Stimulated activated CD8-positive, alpha-beta memory T cell treated with anti-CD3 and anti-CD28 coated beads, Interleukin-4, amount 100 ng/mL, for 4 hours (primary cell): ENCODE data around the gene ORAI2.
A peak's percentile ranks its signal among the peaks of the same experiment; 100 is the strongest.
"Not testable (repeated sequence)": the region's sequence is repeated elsewhere in the genome, so short reads cannot be mapped to it uniquely, and the experiment has no call there.

Experiments used
- DNase-seq, 2 donors: peaks; one replicate each; pipeline ENCODE4 v3.0.0-alpha.2; 2020; ENCODE audit warnings: low read depth in 2 of 2, low spot score in 1 of 2

Gene ORAI2

DNA sequence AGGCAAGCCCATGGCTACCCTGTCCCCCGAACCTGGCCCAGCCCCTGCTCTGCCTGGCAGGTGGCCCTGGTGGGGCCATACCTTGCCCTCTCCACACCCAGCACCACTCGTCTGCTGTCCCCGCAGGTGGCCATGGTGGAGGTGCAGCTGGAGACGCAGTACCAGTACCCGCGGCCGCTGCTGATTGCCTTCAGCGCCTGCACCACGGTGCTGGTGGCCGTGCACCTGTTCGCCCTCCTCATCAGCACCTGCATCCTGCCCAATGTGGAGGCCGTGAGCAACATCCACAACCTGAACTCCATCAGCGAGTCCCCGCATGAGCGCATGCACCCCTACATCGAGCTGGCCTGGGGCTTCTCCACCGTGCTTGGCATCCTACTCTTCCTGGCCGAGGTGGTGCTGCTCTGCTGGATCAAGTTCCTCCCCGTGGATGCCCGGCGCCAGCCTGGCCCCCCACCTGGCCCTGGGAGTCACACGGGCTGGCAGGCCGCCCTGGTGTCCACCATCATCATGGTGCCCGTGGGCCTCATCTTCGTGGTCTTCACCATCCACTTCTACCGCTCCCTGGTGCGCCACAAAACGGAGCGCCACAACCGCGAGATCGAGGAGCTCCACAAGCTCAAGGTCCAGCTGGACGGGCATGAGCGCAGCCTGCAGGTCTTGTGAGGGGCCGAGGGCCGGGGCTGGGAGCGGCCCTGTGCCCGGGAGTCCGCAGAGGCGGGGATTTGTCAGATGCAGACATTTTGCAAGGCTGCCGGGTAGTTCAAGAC, 13.2 kb downstream of the ORAI2 start:
- DNase-seq: no peak

DNA sequence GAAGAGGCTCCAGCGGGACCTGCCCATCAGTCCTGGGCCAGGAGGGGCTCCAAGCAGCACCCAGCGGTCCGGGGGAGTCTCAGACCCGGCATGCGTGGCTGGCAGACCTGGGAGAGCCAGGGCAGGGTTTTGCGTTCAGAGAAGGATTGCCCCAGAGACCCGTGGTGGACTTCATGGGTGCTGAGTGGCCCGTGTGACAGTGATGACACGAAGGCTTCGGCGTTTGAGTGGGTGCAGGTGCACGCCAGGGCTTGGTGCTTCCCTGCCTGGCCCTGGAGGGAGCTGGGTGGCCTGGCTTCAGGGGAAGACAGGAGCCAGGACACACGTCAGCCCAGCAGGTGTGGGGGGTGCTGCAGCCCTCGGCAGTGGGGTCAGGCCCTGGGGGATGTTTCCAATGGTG, 13.9 kb downstream of the ORAI2 start:
- no peak for DNase-seq

DNA sequence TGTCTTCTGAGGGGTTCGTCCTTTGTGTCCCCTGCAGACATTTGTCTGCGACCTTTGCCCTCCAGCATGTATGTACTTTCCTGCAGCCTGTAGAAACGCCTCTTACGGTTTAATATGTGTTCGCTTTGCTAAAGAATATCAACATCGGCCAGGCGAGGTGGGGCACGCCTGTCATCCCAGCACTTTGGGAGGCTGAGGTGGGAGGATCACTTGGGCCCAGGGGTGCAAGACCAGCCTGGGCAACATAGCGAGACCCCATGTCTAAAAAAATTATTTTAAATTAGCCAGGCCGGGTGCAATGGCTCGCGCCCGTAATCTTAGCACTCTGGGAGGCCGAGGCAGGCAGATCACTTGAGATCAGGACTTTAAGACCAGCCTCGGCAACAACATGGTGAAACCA, 15.8 kb downstream of the ORAI2 start:
- DNase-seq: no peak

DNA sequence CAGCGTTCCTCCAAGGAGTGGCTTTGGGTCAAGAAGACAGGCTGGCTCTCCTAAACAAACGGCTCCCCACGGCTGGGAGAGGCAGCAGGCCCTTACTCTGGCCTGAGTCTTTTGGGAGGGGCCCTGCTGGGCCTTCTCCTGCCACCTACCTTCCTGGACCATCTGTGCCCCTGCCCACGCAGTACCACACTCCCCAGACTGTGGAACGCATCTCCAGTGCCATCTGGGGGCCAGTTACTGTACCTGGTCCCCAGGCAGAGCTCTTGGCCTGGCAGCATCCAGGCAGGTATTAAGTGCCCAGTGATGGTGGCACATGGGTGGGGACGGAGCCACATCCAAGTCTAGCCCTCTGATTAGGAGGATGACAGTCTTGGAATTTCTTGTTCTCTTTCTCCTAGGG, 16.9 kb downstream of the ORAI2 start:
- DNase-seq: no peak

DNA sequence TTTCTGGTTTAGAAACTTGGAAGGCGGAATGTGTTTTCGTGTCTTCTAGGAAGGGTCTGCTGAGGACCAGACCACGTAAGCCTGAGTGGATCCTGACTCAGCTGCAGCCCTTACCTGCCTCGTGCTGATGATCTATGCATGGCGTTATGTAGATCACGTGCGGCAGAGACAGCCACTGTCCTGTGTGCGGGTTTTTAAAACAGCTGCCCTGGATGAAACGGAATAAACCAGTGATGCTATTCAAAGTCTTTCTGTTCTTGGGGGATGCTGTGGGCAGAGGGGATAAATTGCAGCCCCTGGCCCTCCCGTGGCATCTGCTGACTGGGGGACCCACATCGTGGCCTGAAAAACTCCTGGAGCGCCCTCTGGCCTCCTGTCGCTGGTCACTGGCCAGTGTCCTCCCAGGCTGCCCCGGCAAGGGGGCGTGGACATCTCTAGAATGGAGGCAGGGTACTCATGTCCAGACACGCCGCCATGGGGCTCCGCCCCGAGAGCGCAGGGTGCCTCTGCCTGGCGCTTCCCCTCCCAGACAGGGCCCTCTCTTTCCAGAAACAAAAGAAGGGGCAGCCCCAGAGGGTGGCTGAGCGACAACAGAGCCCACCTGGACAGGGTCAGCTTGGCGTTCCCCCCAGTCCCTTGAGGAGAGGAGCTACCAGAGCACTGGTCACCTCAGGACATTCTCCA, 18.1 kb downstream of the ORAI2 start:
- no peak for DNase-seq

DNA sequence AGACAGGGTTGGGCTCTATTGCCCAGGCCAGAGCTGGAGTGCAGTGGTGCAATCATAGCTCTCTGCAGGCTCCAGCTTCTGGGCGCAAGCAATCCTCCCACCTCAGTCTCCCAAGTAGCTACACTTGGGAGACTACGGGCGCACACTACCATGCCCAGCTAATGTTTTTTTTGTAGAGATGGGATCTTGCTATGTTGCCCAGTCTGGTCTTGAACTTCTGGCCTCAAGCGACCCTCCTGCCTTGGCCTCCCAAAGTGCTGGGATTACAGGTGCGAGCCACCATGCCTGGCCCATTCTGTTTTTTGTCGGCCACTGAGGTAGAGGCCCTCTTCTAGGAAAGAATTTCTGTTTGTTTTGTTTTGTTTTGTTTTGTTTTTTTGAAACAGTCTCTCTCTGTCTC, 19.1 kb downstream of the ORAI2 start:
- DNase-seq: no peak

DNA sequence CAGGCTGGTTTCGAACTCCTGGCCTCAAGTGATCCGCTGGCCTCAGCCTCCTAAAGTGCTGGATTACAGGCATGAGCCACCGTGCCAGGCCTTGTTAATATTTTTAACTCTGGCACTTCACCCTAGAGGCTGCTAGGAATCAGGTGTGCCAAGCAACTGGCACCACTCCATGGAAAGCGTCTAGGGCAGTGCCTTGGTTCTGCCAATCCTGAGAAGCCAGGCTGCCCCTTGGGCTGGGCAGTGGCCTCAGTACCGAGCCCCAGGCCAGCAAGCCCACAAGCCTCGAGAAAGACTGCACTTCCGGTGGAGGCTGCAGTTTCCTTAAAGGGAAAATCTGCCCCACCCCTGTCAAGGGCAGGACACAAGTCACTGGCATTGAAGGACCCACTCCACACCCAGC, 19.9 kb downstream of the ORAI2 start:
- DNase-seq: no peak

DNA sequence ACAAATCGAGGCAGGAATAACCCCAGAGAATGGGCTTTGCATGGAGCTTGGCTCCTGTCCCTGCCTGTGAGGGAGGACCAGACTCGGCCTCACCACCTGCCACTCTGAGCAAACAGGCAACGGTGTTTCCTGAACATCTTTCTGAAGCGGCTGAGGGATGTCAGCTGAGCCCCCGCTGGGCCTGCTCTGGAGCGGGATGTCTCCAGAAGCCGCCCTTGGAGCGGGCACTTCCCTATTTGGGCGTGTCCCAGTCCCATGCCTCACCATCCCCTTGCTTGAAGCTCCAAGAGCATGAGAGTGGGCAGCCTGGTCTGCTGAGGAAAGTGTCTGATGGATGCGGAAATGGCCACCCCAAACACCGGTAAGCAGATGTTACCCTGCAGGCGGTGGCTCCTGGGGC, 21.1 kb downstream of the ORAI2 start:
- no peak for DNase-seq

DNA sequence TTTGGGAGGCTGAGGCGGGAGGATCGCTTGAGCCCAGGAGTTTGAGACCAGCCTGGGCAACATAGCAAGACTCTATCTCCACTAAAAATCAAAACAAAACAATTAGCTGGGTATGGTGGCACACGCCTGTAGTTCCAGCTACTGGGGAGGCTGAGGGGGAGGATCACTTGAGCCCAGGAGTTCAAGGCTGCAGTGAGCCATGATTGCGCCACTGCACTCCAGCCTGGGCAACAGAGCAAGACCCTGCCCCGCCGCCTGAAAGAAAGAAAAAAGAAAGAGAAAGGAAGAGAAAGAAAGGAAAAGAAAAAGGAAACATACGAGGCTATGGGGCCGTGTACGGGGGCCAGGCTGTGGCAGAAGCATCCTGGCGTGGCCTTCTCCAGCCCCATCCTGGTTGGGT, 21.6 kb downstream of the ORAI2 start:
- not testable (repeated sequence) for DNase-seq

DNA sequence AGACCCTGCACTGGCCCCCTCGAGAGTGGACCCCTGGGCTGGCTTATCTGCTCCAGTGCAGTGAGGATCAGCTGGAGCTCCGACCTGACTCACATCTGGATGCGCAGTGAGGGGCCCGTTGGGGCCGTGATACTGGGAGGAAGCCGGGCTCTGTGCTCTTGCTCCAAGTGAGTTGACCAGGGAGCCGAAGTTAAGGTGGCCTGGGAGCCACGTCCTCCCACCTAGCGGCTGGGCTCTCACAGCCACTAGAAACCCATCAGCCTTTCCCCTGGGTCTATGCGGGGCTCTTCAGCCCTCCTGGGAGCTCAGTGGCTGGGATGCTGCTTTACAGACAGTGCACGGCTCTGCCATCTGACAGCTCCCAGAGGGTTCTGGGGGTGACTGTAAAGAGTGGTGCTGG, 22.2 kb downstream of the ORAI2 start:
- DNase-seq: no peak

DNA sequence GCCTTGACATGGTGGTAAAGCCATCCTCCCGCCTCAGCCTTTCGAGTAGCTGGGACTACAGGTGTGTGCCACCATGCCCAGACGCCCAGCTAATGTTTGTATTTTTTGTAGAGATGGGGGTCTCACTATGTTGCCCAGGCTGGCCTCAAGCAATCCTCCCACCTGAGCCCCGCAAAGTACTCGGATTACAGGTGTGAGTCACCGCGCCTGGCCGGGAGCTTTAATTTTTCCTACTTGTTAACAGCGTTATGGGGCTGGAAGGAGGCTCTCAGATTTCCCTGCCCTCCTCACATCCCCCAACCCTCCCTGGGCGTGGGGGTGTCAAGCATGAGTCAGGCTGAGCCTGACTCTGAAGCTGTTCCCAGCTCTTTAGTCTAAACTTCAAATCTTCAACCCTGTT, 23.0 kb downstream of the ORAI2 start:
- no peak for DNase-seq

DNA sequence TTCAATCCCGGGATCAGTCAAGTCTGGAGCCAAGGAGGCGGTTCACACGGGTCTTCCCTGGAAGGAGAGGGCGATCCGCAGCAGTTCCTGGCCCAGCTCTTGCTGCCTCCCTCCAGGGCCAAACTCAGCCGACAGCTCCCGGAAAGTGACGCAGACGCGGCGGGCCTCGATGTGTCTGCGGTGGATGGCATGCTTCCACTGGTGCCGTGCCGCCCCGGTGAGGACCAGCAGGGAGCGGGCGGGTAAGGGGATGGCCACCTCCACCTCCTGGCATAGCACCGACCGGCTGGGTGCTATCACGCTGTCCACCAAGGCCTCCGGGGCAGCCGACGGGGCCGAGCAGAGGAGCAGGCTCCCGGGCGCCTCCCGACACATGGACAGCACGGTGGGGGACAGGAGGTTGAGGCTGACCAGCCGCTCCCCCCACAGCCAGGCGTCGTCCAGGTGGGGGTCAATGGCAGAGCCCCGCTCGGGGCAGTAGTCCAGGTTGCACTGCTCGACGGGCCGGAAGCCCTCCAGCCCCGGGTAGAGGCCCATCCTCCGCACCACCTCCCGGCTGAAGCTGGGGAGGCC, 24.1 kb downstream of the ORAI2 start:
- DNase-seq: no peak

DNA sequence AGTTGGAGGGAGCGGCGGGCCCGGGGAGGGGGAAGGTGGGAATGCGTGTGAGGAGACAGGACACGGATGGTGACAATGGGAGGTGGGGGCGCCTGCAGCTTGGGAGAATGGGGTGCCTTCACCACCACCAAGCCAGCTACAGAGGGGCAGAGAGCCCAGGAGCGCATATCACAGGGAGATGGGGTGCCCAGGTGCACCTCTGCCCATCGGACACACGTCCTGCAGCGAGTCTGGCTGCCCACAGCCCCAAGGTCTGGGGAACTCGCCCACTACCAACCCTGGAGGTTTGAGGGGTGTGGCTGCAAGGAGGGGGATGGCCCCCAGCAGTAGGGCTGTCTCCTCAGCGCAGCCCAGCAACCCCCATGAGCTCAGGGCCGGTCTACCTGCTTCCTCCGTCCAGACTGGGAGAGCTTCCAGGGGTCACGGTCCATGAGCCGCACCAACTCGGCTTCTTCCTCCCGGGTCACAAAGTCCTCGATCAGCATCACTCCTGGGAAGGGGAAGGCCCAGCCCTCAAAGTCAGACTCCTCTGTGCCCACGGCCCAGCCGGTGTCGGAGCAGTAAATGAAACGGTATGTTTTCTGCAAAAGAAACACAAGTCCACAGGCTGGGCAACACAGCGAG, 26.0 kb downstream of the ORAI2 start:
- no peak for DNase-seq

DNA sequence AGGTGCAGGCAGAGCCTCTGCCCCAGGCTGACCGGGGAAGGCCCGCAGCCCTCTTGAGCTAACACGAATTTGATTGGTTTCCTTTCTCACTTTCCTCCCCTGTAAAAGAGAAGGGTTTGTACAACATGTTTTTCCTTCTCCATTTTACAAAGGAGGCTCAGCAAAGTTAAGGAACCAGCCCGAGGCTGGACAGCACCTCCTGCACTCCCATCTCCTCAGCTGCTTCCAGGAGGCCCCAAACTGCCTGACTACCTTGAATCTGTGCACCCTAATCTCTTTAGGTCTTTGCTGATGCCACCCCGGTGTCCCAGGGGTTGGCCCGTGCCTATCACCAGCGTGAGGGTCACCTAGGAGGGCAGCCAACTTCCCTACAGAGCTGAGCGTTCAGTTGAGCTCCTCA, 27.1 kb downstream of the ORAI2 start:
- no peak for DNase-seq

DNA sequence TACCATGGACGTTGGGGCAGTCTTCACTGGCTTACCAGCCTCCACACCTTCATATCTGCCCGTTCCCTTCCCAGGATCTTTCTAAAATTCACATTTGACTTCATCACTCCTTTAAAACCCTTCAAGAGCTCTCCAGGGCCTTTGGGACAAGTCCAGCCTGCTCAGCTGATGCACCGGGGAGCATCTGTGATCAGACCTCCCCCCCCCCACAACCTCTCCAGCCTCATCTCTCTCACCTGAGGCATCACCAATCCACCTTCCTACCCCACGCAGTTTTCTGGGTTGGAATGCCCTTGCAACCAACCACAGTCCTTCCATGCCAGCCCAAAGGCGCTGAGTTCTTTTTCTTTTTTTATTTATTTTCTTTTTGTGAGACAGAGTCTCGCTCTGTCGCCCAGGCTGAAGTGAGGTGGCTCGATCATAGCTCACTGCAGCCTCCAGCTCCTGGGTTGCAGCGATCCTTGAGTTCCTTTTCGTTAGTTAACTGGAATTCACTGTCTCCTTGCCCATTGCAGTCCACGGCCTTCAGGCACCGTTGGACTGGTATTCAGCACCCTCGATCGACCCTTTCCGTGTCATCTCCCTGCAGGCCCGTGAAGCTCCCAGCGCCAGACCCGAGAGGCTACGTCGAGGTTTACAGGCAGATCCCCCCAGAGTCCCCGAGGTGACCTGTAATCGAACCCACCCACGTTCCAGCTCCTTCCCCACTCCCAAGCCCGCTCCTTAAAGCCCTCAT, 30.6 kb downstream of the ORAI2 start:
- DNase-seq: no peak

DNA sequence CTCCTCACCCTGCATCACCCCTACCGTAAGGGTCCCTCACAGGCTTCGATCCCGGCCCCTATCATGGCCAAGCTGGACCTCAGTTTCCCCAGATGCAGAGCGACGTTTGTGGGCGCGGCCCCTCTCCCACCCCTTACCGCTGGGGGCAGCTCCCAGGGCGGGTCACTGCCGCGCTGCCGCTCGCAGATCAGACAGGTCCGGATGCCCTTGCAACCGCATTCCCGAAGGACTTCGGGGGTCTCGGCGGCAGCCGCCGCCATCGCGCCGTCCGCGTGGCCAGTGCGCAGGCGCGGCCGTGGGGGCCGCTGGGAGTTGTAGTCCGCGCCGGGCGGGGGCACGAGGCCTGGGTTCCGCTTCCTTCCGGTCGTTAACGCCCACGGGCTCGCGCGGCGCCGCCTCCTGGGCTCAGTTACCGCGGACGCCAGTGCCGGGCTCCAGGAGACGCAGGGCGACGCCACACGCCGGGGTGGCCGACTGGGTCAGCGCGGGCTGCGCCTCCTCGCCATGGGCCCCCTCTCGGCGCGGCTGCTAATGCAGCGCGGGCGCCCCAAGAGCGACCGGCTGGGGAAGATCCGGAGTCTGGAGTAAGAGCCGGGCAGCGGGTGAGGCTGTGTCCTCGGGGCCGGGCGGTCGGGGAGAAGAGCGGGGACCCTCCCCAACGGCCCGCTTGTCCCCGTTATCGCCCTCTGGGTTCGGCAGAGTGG, 31.4 kb downstream of the ORAI2 start, which contains the start of the genes ALKBH4 and LRWD1:
Gene ALKBH4, minus strand, starts transcription at position 287 of the 704 bp plus-strand sequence. Its CDS starts 27 bp downstream, at position 260.
Gene LRWD1, plus strand, starts transcription at position 408 of the 704 bp plus-strand sequence. Its CDS starts 97 bp downstream, at position 505.
- peak; percentile 83 to 90 for DNase-seq

DNA sequence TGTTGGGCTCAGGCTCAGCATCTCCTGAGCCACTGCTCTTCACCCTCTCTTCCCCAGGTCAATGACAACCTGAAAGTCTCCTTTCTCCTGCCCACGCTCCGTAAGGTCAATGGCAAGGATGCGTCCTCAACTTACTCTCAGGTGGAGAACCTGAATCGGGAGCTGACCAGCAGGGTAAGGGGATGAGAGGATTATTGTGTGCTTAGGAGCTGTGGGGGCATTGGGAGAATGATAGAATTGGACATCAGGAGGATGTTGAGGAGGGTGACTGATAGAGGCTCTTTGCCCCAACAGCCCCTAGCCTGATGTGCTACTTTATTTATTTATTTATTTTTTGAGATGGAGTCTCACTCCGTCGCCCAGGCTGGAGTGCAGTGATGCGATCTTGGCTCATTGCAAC, 32.7 kb downstream of the ORAI2 start:
- DNase-seq: no peak

DNA sequence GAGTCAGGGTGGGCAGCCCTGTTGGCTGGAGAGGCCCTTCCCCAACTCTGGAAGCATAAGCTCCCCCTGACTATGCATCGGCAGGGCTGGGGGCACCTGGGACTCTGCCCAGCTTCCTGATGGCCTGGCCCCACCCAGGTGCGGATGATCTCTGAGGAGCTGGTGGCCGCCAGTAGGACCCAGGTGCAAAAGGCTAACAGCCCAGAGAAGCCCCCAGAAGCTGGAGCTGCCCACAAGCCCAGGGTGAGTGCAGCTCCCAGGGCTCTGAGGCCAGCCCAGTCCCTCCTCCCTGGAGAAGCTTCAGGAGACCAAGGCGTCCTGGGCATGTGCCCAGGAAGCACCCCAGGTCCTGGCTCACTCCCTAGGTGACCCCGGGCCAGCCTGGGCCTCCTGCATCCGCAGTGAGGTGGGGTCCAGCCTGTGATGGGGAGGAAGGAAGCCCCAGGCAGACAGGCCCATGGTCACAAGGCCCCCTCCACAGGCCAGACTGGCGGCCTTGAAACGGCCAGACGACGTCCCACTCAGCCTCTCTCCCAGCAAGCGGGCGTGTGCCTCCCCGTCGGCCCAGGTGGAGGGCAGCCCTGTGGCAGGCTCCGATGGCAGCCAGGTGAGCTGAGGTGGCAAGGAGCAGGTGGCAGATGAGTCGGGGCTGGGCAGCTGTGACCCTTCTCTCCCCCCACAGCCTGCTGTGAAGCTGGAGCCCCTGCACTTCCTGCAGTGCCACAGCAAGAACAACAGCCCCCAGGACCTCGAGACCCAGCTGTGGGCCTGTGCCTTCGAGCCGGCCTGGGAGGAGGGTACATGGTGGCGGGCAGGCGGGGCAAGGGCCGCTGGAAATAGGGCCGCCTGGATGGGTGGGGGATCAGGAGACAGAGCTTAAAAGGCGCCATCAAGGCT, 34.5 kb downstream of the ORAI2 start:
- DNase-seq: no peak
